ENCODE data around the gene MT1A.

Gene MT1A

GRCh38 chr16:56625943-56626654 is 12.4 kb upstream of the MT1A start:
- DNase-seq (ENCODE audit: low read depth), result no peak
- H3K4me3 ChIP-seq (ENCODE audit: low read depth, low read length), result no peak overlapping the region
- no peak for TF ChIP-seq CTCF (IDR thresholded peaks at IDR 0.05; ENCODE audit: insufficient read depth, low read depth, low read length, missing control alignments)

DNA sequence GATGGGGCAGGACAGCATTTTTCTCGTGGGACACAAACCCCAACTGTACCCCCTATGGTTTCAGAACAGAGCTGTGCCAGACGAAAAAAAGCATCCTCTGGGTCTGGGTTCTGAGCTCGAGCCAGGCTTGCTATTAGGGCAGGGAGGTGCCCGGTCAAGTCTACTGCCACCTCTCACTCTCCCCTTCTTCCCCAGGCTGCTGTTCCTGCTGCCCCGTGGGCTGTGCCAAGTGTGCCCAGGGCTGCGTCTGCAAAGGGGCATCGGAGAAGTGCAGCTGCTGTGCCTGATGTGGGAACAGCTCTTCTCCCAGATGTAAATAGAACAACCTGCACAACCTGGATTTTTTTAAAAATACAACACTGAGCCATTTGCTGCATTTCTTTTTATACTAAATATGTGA is 11.8 kb upstream of the MT1A start:
- H3K4me3 ChIP-seq (ENCODE audit: low read depth, low read length), result no peak overlapping the region
- TF ChIP-seq CTCF (IDR thresholded peaks at IDR 0.05; ENCODE audit: insufficient read depth, low read depth, low read length, missing control alignments), result no peak
- no peak for DNase-seq (ENCODE audit: low read depth)

DNA sequence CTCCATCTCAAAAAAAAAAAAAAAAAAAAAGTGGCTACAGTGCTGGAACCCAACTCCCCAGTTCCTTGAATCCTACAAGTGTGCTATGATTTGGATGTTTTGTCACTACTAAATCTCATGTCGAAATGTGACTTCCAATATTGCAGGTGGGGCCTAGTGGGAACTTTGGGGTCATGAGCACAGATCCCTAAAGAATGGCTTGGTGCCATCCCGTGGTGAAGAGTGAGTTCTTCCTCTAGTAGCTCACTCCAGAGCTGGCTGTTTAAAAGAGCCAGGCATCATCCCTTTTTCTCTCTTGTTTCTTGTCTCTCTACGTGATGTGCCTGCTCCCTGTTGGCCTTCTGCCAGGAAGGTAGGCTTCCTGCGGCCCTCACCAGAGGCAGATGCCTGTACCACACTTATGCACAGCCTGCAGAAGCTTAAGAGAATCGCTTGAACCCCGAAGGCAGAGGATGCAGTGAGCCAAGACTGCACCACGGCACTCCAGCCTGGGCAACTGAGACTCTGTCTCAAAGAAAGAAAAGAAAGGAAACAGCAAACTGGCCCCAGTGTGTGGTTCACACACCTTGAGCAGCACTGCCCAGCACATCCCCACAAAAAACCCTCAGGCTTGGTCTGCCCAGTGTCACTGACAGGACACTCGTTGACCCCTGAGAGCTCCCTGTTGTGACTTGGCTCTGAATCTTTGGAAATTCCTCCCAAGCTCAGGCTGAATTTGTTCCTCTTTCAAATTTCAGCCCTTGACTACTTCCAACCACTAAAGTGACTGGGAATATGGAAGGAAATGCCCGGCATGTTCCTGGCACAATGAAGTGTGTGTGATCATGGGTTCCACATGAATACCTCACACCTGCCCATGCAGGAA is 9.7 kb upstream of the MT1A start:
- no peak overlapping the region for H3K4me3 ChIP-seq (ENCODE audit: low read depth, low read length)
- DNase-seq (ENCODE audit: low read depth), result no peak
- no peak for TF ChIP-seq CTCF (IDR thresholded peaks at IDR 0.05; ENCODE audit: insufficient read depth, low read depth, low read length, missing control alignments)

DNA sequence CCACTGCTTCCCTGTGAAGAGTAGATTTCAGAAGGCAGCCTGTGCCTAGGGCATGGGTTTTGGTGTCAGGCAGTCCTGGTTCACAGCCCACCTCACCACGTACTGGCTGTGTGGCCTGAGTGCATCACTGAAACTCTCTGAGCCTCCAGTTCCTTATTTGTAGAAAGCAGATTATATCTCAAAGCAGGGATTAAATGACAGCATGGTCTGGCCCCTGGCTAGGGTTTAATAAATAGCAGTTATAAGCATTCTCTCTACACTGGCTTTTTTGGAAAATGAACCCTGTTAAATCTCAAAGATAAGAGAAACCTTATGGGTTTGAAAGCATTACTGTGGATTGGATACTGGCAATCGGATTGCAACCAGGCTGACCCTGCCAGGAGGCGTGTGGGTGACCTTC is 8.9 kb upstream of the MT1A start:
- no peak for DNase-seq (ENCODE audit: low read depth)
- no peak overlapping the region for H3K4me3 ChIP-seq (ENCODE audit: low read depth, low read length)
- no peak for TF ChIP-seq CTCF (IDR thresholded peaks at IDR 0.05; ENCODE audit: insufficient read depth, low read depth, low read length, missing control alignments)

DNA sequence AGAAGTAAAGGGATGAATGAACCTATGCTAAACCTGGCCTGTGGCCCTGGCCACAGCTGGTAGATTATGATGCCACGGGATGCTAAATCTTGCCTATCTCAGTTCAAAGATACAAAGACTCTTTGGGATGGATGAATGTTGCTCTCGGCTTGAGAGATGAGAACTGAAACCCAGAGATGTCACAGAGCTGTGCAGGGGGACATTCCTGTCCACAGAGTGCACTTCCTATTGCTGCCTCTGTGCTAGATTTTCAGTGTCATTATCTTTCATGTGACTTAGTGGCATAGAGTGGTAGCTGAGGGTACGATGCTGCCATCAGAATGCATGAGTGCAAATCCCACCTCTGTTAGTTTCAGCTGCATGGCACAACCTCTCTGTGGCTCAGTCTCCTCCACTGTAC is 8.3 kb upstream of the MT1A start:
- no peak overlapping the region for H3K4me3 ChIP-seq (ENCODE audit: low read depth, low read length)
- TF ChIP-seq CTCF (IDR thresholded peaks at IDR 0.05; ENCODE audit: insufficient read depth, low read depth, low read length, missing control alignments), result no peak
- peak; percentile 66 for DNase-seq (ENCODE audit: low read depth)

GRCh38 chr16:56631197-56631596 is 7.3 kb upstream of the MT1A start:
- TF ChIP-seq CTCF (IDR thresholded peaks at IDR 0.05; ENCODE audit: insufficient read depth, low read depth, low read length, missing control alignments), result no peak
- H3K4me3 ChIP-seq (ENCODE audit: low read depth, low read length), result no peak overlapping the region
- no peak for DNase-seq (ENCODE audit: low read depth)

All from GM12865 (cell line).